T-helper 2 cell (primary cell): ENCODE measurements around the gene FSD1L.
"Not testable (repeated sequence)": the region's sequence is repeated elsewhere in the genome, so short reads cannot be mapped to it uniquely, and the experiment has no call there.

Experiments used
- DNase-seq, 5 experiments: peaks; one replicate each; pipeline versions ENCODE4 v3.0.0 to v3.0.0-alpha.2; 2012 to 2022

FSD1L gene

DNA sequence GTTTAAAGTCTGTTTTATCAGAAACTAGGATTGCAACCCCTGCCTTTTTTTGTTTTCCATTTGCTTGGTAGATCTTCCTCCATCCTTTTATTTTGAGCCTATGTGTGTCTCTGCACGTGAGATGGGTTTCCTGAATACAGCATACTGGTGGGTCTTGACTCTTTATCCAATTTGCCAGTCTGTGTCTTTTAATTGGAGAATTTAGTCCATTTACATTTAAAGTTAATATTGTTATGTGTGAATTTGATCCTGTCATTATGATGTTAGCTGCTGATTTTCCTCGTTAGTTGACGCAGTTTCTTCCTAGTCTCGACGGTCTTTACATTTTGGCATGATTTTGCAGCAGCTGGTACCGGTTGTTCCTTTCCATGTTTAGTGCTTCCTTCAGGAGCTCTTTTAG is 132.1 kb downstream of the FSD1L start:
- DNase-seq, result not testable (repeated sequence)

- not testable (repeated sequence) for DNase-seq
Observed at GRCh38 chr9:105581550-105581949, 133.7 kb downstream of the FSD1L start.

GRCh38 chr9:105593145-105593544 is 145.3 kb downstream of the FSD1L start:
- no peak for DNase-seq
